BJ (cell line): ENCODE results near the gene MLLT6. TPM values are rescaled to one million over a fixed set of nuclear protein-coding genes. Genes with fewer than 3 reads are reported as not detected.

Source experiments
- CTCF ChIA-PET: fragments of 350-600 bp; formaldehyde crosslinking; extraction: SDS; loops from one replicate; lab custom pipeline; 2021; ENCODE audit warnings: antibody characterized with exemption, inconsistent platforms; lab: Yijun Ruan, JAX
- POLR2A ChIA-PET: fragments of 300-600 bp; sonication (Branson Sonifier 250); formaldehyde crosslinking; extraction: SDS; loops from one replicate; lab custom pipeline; 2021; ENCODE audit warnings: antibody characterized with exemption; lab: Charles Lee
- DNase-seq: peaks from one replicate; pipeline ENCODE4 v3.0.0-alpha.2; 2011; ENCODE audit warnings: low read depth
- H3K27me3 ChIP-seq: 2 replicates; pipeline ENCODE4 v1.6.0; 2011; ENCODE audit warnings: low read length; ENCODE audit not compliant: control insufficient read depth, insufficient read depth
- H3K36me3 ChIP-seq: 2 replicates; pipeline ENCODE4 v1.5.1; 2011; ENCODE audit warnings: low read length; ENCODE audit not compliant: control insufficient read depth, insufficient read depth
- H3K4me3 ChIP-seq: 2 replicates; pipeline ENCODE4 v1.5.1; 2011; ENCODE audit warnings: low read depth, mild to moderate bottlenecking, control low read depth, low read length
- CTCF ChIP-seq: IDR thresholded peaks from 2 replicates; pipeline ENCODE4 v1.5.1; 2011; ENCODE audit warnings: low read depth, mild to moderate bottlenecking, control low read depth, inconsistent platforms, low read length, moderate library complexity; ENCODE audit not compliant: insufficient read depth
- polyA plus RNA-seq: library from polyadenylated mRNA; depleted of rRNA; stranded (reverse); fragments of >200 nt; gene quantifications from 2 replicates; pipeline ENCODE4 v1.2.3, GENCODE V29; 2011

Gene MLLT6
- polyA plus RNA-seq, 1 experiment = 32.1 TPM

GRCh38 chr17:38667099-38667786, 37.8 kb upstream of the MLLT6 start:
- peaks cover 33% of the 10 kb centered on the region for H3K27me3 ChIP-seq
- peak; percentile 100 for TF ChIP-seq CTCF
- H3K4me3 ChIP-seq = no peak overlapping the region
- DNase-seq = no peak
- H3K36me3 ChIP-seq = no peaks in the 10 kb centered on the region
- ChIA-PET CTCF (interaction anchor here (0.6 to 4.4 kb wide), 48 partner anchors 10 to 337 kb away, joined by 3 to 51 read pairs (median 4); partner anchors contain the start of genes ARHGAP23 and CISD3), POLR2A (no interaction called here)

- ChIA-PET CTCF (interaction anchor here (0.6 to 4.4 kb wide), 45 partner anchors 10 to 337 kb away, joined by 3 to 51 read pairs (median 4); partner anchors contain the start of genes ARHGAP23 and CISD3), POLR2A (no interaction called here)
- no peak for TF ChIP-seq CTCF
- Histone ChIP-seq H3K27me3 (peaks cover 36% of the 10 kb centered on the region), H3K36me3 (no peaks in the 10 kb centered on the region), H3K4me3 (no peak overlapping the region)
- DNase-seq = no peak
Observed at GRCh38 chr17:38667787-38668122, 37.3 kb upstream of the MLLT6 start.

GRCh38 chr17:38669520-38669919, 35.6 kb upstream of the MLLT6 start:
- peaks cover 42% of the 10 kb centered on the region for H3K27me3 ChIP-seq
- POLR2A ChIA-PET = no interaction called here

GRCh38 chr17:38671939-38672720, 32.9 kb upstream of the MLLT6 start:
- POLR2A ChIA-PET = interaction anchor here (0.6 kb wide), 1 partner anchor 554 kb away, joined by 5 read pairs; the partner anchor contains the start of gene STAC2
- H3K4me3 ChIP-seq = no peak overlapping the region
- TF ChIP-seq CTCF = no peak
- CTCF ChIA-PET = interaction anchor here (0.8 to 2.4 kb wide), 3 partner anchors 9 to 248 kb away, joined by 3 to 7 read pairs (median 6); no protein-coding TSS in a partner anchor
- no peaks in the 10 kb centered on the region for H3K36me3 ChIP-seq
- H3K27me3 ChIP-seq = peaks cover 40% of the 10 kb centered on the region
- no peak for DNase-seq

More at GRCh38 chr17:38669520-38669919, 35.6 kb upstream of the MLLT6 start:
- Histone ChIP-seq H3K4me3 (no peak overlapping the region), H3K36me3 (no peaks in the 10 kb centered on the region)
- TF ChIP-seq CTCF = no peak
- CTCF ChIA-PET = interaction anchor here (0.7 to 4.4 kb wide), 8 partner anchors 61 to 246 kb away, joined by 3 to 51 read pairs (median 10); no protein-coding TSS in a partner anchor
- no peak for DNase-seq
